ENCODE measurements around the gene NANOS3. TPM values are rescaled to one million over a fixed set of nuclear protein-coding genes. Genes with fewer than 3 reads are reported as not detected.

Gene NANOS3
- total and polyA plus RNA-seq, 10 of the 15 experiments (the other 5 are each of a cell fraction or from before 2014, with no cell fraction given): 0.31 to 1.7 (median 0.81) TPM

- TF ChIP-seq BCLAF1 (IDR thresholded peaks at IDR 0.05) (no peak), PRDM15 (CRISPR knock-in tag; IDR thresholded peaks at IDR 0.05) (no peak), SUZ12 (IDR thresholded peaks at IDR 0.05; ENCODE audit: unreplicated experiment) (no peak), SUPT20H (IDR thresholded peaks at IDR 0.05; ENCODE audit: borderline replicate concordance, control insufficient read depth, low read depth, low read length) (no peak), POLR2AphosphoS2 (IDR thresholded peaks at IDR 0.05; ENCODE audit: low read depth, low read length) (no peak), ATF3 (IDR thresholded peaks at IDR 0.05; ENCODE audit: borderline replicate concordance, extremely low read depth, low read depth, low read length) (peak; percentile 65; the same call in 1 of the 2 replicates), E2F4 (IDR thresholded peaks at IDR 0.05; ENCODE audit: low read depth, low read length) (no peak), RCOR1 (conservative IDR thresholded peaks at IDR 0.05; ENCODE audit: low read depth, low read length) (no peak), POLR2AphosphoS5 (IDR thresholded peaks at IDR 0.05; ENCODE audit: low read length) (no peak), TARDBP (IDR thresholded peaks at IDR 0.05; ENCODE audit: borderline replicate concordance) (peak; percentile 44; the same call in 1 of the 2 replicates), ZNF207 (IDR thresholded peaks at IDR 0.05; ENCODE audit: borderline replicate concordance) (peak; percentile 93), RELB (IDR thresholded peaks at IDR 0.05; ENCODE audit: low read depth) (no peak), HDAC2 (IDR thresholded peaks at IDR 0.05) (no peak), RELA (IDR thresholded peaks at IDR 0.05; ENCODE audit: borderline replicate concordance, partially characterized antibody) (peak; percentile 78), NKRF (conservative IDR thresholded peaks at IDR 0.05) (no peak)
Observed at GRCh38 chr19:13880059-13881043, 3.4 kb downstream of the NANOS3 start (continued).
